ENCODE measurements around the gene TFPI.
"Not testable (repeated sequence)": the region's sequence is repeated elsewhere in the genome, so short reads cannot be mapped to it uniquely, and the experiment has no call there.

Gene TFPI

DNA sequence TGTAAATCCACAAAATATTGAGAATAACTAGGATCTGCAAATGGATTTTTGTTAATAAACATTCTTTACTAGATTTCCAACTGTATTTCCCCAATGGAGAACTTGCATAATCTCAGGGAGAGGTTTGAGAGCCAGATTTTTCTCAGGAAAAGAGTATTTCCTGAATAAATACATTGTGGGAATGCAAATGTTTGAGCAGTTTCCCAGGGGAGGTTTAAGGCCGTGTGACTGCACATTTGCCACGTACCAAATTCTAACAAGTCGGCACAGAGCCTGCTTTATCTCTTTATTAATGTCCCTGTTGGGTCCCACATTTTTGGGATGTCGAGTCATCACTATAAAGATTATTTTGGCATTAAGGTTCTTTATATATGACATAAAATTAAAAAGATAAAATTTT lies 27.0 kb downstream of the TFPI start:
- DNase-seq, result no peak

DNA sequence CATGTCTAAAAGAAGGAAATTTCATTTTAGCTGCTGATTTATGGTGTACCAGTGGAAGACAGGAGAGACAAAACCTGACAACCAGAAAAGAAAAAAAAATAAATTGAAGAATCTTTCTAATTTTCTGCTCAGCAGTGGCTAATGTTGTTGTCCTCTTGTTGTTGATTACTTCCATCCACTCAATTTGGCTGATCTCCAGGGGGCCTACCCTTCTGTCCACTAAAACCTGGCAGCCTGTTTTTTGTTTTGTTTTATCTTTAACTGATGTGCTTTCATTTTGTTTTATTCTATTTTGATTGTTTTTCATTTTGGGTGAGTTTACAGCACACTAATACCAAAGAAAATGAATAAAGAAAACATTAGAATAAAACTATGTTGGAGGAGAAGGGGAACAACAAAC lies 27.4 kb downstream of the TFPI start:
- no peak for DNase-seq

DNA sequence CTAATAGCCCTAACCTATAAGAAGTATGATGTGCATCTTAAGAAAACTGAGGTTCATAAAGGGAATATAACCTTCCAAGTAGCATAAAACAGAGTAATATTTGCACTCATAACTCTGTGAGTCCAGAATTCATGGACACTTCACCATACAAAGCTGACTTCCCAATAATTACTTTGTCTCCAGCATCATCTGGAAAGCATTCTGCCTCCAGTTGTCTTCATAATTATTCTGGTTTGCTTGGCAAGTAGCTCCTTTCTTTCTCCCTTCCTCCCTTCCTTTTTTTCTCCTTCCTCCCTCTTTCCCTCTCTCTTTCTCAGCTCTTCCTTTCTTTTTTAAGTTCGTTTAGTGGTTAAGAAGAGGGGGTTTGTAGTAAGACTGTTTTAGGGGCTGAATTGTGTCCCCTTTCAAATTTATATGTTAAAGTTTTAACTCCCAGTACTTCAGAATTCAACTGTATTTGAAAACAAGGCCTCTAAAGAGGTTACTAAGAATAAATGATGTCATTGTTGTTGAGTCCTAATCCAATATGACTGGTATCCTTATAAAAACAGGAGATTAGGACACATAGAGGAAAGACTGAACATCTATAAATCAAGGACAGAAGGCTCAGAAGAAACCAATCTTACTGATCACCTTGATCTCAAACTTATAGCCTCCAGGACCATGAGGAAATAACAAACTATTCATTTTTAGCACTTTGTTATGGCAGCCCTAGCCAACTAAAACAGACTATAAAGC lies 28.9 kb downstream of the TFPI start:
- no peak for DNase-seq

DNA sequence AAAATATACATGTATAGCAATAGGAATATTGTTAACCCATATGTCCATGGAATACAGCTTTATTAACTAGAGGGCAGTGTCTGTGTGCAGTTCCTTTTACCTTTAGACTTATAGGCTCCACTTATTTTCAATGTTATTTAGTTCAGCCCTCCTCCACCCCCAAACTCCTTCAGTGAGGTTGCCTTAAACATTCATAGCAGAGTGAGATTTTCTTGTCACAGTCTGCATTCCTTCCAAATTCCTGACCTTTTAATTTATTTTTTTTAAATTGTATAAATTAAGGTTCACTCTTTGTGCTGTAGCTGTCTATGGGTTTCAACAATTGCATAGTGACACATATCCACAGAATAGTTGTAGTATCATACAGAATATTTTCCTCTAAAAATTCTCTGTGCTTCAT lies 30.9 kb downstream of the TFPI start:
- no peak for DNase-seq

DNA sequence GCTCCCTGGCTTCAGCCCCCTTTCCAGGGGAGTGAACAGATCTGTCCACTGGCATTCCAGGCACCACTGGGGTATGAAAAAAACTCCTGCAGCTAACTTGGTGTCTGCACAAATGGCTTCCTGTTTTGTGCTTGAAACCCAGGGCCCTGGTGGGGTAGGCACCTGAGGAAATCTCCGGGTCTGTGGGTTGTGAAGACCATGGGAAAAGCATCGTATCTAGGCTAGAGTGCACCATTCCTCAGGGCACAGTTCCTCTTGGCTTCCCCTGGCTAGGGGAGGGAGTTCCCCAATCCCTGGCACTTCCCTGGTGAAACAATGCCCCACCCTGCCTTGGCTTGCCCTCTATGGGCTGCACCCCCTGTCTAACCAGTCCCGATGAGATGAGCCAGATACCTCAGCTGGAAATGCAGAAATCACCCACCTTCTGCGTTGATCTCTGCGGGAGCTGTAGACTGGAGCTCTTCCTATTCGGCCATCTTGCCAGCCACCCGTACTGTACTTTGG lies 34.1 kb downstream of the TFPI start:
- no peak for DNase-seq

DNA sequence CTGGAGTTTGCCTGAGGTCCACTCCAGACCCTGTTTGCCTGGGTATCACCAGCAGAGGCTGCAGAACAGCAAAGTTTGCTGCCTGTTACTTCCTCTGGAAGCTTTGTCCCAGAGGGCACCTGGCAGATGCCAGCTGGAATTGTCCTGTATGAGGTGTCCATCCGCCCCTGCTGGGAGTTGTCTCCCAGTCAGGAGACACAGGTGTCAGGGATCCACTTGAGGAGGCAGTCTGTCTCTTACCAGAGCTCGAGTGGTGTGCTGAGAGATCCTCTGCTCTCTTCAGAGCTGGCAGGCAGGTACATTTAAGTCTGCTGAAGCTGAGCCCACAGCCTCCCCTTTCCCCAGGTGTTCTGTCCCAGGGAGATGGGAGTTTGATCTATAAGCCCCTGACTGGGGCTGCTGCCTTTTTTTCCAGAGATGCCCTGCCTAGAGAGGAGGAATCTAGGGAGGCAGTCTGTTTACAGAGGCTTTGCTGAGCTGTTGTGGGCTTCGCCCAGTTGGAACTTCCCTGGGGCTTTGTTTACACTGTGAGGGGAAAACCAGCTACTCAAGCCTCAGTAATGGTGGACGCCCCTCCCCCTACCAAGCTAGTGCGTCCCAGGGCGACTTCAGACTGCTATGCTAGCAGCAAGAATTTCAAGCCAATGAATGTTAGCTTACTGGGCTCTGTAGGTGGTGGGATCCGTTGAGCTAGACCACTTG lies 34.7 kb downstream of the TFPI start:
- DNase-seq, result no peak

DNA sequence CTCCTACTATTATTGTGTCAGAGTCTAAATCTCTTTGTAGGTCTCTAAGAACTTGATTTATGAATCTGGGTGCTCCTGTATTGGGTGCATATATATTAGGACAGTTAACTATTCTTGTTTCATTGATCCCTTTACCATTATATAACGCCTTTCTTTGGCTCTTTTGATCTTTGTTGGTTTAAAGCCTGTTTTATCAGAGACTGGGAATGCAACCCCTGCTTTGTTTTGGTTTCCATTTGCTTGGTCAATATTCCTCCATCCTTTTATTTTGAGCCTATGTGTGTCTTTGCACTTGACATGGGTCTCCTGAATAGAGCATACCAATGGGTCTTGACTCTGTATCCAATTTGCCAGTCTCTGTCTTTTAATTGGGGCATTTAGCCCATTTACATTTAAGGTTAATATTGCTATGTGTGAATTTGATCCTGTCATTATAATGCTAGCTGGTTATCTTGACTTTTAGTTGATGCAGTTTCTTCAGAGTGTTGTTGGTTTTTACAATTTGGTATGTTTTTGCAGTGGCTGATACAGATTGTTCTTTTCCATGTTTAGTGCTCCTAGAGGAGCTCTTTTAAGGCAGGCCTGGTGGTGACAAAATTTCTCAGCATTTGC lies 36.4 kb downstream of the TFPI start:
- not testable (repeated sequence) for DNase-seq

DNA sequence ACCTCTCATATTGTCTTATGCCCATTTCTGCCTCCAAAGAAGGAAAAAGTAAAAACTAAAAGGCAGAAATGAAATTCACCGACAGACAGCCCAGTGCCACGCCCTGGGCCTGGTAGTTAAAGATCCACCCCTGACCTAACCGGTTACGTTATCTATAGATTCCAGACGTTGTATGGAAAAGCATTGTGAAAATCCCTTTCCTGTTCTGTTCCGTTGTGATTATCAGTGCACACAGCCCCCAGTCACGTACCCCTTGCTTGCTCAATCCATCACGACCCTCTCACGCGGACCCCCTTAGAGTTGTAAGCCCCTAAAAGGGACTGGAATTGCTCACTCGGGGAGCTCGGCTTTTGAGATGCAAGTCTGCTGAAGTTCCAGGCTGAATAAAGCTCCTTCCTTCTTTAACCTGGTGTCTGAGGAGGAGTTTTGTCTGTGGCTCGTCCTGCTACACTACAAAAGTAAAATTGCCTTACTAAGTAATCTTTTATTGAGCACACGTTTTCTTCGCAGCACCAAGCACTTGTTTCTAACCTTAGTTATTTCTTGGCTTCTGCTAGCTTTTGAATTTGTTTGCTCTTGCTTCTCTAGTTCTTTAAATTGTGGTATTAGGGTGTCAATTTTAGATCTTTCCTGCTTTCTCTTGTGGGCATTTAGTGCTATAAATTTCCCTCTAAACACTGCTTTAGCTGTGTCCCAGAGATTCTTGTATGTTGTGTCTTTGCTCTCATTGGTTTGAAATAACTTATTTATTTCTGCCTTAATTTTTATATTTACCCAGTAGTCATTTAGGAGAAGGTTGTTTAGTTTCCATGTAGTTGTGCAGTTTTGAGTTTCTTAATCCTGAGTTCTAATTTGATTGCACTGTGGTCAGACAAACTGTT lies 37.4 kb downstream of the TFPI start:
- DNase-seq, result not testable (repeated sequence)

DNA sequence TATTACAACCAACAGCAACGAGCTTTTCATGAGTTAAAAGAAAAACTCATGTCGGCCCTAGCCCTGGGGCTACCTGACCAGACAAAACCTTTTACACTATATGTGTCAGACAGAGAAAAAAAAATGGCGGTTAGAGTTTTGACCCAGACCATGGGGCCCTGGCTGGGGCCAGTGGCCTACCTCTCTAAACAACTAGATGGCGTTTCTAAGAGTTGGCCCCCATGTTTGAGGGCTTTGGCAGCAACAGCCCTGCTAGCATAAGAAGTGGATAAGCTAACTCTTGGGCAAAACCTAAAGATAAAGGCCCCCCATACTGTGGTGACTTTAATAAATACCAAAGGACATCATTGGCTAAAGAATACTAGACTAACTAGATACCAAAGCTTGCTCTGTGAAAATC lies 39.3 kb downstream of the TFPI start:
- no peak for DNase-seq

DNA sequence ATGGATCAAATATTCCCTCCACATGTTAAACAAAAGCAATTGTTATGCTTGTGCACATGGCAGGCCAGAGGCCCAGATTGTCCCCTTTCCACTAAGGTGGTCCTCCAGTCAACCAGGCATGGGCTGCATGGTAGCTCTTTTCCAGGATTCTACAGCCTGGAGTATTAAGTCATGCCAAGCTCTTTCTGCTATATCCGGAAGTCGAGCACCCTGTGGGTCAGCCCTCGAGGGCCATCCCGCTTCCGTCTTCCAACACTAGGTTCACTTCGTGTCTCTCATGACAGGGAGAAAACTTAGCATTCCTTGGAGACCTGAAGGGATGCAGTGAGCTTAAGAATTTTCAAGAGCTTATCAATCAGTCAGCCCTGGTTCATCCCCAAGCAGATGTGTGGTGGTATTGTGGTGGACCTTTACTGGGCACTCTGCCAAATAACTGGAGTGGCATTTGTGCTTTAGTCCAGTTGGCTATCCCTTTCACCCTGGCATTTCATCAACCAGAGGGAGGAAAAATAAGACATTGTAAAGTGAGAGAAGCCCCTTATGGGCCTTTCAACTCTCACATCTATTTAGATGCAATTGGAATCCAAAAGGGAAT lies 39.9 kb downstream of the TFPI start:
- DNase-seq, result not testable (repeated sequence)

DNA sequence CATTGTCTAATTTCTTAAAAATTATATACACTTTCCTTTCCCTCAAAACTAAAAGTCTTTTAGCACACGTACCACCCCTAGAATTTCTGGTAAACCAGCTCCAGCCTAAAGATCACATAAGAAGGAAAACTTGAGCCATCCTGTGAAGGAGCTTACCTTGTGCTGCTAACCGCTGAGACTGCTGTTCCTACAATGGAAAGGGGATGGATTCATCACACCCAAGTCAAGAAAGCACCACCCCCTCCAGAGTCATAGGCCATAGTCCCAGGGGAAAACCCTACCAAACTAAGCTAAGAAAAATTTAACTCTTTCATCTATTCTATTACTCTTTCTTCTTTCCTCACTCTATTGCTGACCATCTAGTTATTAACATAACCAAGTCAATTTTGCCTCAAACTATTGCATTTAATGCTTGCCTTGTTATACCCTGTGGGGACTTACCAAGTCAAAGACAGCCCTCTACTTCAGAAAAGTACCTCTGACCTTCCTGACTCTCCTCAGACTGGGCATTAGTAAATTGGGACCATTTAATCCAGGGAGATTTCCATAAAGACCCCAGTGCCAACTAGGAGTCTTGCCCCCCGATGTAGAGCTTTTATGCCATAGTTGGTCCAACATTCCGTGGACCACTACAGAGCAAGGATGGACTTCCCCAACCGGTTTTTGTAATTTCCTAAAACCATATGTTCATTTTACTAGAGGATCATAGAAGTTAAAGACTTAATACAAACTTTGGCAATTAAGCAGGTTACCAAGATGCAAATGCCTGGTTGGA lies 40.6 kb downstream of the TFPI start:
- DNase-seq, result not testable (repeated sequence)

DNA sequence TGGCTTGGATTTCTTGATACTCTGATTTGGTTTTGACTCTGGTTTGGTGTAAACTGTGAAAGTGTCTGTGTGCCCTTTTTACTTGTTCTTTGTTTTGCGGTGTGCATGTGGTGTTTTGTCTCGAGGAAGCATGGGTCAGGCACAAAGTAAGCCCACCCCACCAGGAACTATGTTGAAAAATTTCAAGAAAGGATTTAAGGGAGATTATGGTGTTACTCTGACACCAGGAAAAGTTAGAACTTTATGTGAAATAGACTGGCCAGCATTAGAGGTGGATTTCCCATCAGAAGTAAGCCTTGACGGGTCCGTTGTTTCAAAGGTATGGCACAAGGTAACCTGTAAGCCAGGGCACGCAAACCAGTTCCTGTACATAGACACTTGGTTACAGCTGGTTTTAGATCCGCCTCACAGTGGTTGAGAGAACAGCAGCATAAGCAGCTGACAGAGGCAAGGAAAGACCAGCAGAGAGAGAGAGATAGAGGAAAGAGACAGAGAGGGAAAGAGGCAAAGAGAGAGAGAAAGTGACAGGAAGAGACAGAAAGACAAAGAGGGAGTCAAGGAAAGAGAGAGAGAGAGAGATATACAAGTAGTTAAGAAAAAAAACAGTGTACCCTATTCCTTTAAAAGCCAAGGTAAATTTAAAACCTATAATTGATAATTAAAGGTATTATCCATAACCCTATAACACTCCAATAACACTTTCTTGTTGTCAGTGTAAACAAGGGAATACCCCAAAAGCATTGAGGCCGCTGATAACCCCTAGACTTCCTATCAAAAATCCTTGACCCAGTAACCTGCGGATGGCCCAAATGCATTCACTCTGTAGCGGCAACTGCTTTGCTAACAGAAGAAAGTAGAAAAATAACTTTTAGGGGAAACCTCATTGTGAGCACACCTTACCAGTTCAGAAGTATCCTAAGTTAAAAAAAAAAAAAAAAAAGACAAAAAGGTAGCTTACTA lies 42.6 kb downstream of the TFPI start:
- DNase-seq, result no peak

DNA sequence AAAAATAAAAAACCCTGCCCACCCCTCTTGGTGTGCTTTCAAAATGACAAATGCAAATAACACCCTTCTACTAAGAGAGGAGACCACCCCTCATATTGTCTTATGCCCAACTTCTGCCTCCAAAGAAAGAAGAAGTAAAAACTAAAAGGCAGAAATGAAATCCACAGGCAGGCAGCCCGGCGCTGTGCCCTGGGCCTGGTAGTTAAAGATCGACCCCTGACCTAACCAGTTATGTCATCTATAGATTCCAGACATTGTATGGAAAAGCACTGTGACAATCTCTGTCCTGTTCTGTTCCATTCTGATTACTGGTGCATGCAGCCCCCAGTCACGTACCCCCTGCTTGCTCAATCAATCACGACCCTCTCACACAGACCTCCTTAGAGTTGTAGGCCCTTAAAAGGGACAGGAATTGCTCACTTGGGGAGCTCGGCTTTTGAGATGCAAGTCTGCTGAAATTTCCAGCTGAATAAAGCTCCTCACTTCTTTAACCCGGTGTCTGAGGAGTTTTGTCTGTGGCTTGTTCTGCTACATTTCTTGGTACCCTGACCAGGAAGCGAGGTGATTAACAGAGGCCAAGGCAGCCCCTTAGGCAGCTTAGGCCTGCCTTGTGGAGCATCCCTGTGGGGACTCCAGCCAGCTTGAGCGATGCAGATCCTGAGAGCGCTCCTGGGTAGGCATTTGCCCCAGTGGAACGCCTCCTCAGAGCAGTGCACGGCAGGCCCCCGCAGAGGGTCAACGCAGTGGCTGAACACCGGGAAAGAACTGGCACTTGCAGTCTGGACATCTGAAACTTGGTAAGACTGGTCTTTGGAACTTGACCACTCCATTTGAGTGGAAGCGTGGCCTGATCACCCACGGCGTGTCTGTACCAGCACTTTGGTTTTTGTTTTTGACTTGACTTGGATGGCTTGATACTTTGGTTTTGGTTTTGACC lies 43.5 kb downstream of the TFPI start:
- not testable (repeated sequence) for DNase-seq

DNA sequence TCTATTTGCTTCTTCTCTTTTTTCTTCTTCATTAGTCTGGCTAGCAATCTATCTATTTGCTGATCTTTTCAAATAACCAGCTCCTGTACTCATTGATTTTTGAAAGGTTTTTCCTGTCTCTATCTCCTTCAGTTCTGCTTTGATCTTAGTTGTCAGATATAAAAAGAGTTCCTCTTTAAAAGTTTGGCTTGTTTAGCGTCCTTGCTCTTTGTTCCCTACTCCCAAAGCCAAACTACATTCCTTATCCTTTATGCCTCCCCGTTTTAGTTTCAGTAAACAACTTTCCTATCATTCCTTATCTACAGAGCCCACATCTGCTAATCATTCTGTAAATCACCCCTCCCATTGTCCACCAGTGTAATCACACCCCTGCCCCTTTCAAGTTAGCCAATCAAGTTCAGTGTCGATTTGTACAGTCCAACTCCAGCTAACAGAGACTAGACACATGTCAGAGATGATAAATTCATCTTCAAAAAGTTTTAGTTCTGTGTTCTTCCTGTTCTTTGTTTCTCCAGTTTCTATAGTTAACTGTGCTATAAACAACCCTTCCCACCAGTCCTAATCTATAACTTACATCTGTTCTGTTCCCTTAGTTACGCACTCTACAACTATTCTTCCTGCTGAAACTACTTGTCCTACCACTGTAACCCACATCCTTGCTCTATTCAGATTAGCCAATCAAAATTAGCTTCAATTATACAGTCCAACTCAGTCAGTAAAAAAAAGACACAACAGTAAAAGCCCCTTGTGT lies 44.4 kb downstream of the TFPI start:
- DNase-seq, result no peak

DNA sequence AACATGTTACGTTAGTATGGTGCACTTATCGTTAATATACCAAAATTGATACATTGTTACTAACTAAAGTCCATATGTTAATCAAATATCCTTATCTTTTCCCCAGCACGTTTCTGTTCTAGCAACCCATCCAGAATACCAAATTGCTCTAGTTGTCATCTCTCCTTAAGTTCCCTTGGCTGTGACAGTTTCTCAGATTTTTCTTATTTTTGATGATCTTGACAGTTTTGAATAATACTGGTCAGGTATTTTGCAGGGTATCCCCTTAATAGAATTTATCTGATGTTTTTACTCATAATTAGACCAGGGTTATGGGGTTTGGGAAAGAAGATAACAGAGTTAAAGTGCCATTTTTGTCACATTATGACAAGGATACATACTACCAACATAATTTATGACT lies 47.8 kb downstream of the TFPI start:
- no peak for DNase-seq

DNA sequence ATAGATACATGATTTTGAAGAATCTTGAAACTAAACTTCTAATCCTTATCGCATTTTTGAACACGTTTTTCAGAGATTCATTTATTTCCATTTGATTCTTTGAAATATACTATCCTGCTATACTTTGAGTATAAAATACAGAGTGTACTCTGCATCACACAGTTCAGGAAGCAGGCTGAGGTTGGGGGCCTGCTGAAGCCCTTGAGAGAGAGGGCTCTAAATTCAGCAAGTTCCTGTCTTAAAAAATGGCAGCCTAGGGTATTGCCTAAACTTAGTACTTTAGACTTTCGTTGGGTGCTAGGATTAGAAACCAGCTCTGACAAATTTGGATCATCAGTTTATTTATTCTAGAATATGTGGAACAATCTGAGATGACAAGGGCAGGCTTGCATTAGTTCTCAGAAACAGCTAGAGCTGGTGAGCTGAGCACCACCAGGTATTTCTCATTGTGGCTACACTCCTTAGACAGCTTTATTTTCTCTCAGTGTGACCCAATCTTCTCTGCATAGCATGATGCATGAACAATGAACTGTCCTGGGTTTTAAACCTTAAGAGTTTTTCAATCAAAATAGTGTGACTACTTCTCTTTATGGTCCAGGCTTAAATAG lies 49.1 kb downstream of the TFPI start:
- no peak for DNase-seq

DNA sequence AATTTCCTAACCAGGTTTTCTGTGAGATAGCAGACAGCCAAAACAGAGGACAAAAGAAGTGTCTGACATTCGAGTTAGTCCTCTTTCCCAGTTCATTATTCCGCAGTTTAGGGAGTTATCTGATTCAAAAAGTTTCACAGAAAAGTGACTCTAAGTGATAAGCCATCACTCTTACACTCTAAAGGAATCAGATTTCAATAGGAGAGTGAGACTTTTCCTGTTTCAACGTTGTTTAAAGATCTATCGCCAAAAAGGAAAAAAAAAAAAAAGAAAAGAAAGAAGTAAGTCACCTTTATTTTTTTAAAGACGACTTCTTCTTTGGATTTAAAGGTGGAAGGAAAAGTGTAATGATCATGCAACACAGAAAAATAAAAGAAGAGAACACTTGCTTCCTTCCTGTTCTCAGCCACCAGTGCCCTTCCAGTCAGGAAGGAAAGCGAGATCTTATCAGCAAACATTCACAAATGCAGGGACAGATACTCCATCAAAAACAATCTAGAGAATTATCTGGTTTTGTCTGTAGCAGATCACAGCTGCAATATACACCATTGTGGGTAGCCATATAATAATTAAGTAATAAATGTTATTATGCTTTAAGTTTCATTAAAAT lies 49.8 kb downstream of the TFPI start:
- no peak for DNase-seq

DNA sequence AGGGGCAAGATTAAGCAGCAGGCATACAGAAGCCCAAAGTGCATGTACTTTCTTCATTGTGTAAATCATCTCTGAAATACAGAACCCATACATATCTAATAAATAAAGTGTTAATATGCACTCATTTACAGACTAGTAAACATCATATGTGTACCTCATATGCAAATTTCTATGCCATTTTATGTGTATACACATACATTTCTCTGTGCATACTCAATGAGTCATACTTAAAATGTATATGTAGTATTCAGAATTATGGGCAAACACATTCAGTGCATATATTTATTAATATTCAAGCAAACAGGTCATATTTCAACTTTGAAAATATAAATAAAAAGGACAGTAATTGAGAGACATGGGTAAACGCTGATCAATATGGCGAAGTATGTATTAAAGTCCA lies 50.5 kb downstream of the TFPI start:
- DNase-seq, result no peak
